Non-pigmented ciliary epithelial cell (primary cell): ENCODE data around the gene LCA5L.
A peak's percentile ranks its signal among the peaks of the same experiment; 100 is the strongest.
"Not testable (repeated sequence)": the region's sequence is repeated elsewhere in the genome, so short reads cannot be mapped to it uniquely, and the experiment has no call there.

Source experiments
- DNase-seq: peaks from one replicate; pipeline ENCODE4 v3.0.0-alpha.2; 2010; ENCODE audit warnings: low read depth

The LCA5L gene

DNA sequence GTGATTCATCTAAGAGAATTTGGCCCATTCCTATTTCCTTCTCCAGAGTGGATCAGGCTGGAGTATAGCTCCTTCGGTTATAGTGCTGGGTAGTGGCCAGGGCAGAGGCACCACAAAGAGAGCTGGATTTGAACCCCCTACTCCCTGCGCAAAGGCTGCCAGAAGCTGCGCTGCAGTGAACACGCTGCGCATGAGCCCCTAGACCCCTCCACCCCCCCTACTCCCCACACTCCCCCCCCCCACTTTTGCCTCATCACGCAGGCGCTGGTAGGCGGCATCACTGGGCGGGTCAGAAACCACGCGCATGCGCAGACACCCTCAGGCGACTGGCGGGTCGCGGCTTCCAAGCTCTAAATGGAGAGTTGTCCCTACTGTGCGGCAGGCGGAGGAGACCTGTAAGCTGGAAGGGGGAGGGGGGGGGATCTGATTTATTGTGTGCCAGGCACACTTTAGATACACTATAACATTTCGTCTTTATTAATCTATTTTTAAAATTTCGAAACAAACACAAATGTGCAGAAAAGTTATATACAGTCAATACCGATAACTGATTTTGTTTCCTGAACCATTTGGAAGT is 58.0 kb downstream of the LCA5L start:
- DNase-seq = no peak

DNA sequence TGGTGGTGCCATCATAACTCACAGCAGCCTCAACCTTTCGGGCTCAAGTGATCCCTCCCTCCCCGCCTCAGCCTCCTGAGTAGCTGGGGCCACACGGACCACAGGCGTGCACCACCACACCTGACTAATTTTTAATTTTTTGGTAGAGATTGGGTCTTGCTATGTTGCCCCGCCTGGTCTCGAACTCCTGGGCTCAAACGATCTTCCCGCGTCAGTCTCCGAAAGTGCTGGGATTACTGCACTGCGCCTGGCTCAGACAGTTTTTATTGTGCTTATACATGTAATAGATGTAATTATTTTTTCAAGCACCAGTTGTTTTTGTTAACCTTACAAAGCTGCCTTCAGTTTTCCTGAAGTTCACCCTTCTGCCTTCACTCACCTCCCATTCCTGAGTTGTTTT is 58.7 kb downstream of the LCA5L start:
- DNase-seq = no peak

- no peak for DNase-seq
Measured at GRCh38 chr21:39386194-39386593, 59.4 kb downstream of the LCA5L start.

GRCh38 chr21:39385299-39386145 is 60.1 kb downstream of the LCA5L start:
- peak; percentile 35 for DNase-seq

- no peak for DNase-seq
Measured at GRCh38 chr21:39384674-39385298, 60.8 kb downstream of the LCA5L start.

DNA sequence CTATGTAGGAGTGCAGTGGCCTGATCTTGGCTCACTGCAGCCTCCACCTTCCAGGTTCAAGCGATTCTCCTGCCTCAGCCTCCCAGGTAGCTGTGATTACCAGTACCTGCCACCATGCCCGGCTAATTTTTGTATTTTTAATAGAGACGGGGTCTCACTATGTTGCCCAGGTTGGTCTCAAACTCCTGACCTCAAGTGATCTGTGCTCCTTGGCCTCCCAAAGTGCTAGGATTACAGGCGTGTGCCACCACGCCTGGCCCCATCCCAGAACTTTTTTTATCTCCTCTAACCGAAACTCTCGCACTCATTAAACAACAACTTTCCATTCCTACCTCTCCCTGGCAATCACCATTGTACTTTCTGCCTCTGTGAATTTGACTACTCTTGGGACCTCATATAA is 63.5 kb downstream of the LCA5L start:
- not testable (repeated sequence) for DNase-seq

DNA sequence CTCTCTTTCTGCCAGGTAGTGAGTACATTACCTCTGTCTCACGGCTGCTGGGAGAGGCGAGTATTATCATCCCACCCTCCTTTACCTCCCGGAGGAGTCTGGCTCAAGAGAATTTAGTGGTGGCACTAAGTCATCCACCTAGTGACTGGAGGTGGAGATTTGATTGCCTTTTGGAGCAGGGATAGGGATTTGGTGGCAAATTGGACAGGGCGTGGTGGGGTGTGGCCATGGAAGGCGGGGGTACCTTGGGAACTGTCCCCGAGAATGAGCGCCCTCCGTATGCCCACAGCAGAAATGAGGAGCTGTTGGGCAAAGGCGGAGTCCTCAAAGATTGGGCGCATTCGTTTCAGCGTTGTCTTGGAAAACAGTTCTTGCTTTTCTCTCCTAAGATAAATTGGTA is 64.6 kb downstream of the LCA5L start:
- no peak for DNase-seq

DNA sequence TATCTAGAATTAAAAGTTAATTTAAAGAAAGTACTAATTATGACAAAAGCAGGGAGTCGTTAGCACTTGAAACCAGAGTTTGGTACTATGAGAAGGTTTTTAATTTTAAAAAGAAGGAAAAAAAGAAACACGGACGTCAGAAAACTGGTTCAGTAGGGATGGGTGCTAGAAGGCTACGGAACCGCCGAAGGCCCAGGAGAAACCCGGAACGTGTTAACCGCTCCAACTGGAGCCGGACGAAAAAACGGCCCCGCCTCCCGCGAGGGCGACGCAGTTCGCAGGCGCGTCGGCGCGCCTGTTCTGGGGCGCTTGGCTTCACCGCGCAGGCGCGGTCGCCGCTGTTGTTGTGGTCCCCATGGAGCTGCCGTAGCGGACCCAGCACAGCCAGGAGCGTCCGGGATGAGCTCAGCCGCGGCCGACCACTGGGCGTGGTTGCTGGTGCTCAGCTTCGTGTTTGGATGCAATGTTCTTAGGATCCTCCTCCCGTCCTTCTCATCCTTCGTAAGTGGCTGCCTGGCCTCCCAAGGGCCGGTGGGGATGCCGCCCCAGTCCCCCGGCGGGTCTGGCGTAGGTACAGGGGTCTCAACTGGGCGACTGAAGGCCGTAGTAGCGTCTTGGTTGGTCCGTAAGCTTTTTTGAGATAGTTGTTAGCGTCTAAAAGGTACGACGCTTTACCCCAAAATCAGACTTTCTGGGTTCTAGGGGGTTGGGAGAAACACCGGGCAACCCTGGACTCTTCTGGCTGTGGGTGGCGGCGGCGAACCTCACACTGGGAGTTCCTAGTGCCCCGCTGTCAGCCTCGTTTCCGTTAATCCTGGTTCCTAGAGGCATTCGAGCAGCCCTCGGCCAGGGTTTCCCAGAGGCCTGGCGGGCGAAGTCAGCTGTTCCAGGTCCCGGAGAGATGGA is 65.3 kb downstream of the LCA5L start:
- DNase-seq = peak; percentile 83

DNA sequence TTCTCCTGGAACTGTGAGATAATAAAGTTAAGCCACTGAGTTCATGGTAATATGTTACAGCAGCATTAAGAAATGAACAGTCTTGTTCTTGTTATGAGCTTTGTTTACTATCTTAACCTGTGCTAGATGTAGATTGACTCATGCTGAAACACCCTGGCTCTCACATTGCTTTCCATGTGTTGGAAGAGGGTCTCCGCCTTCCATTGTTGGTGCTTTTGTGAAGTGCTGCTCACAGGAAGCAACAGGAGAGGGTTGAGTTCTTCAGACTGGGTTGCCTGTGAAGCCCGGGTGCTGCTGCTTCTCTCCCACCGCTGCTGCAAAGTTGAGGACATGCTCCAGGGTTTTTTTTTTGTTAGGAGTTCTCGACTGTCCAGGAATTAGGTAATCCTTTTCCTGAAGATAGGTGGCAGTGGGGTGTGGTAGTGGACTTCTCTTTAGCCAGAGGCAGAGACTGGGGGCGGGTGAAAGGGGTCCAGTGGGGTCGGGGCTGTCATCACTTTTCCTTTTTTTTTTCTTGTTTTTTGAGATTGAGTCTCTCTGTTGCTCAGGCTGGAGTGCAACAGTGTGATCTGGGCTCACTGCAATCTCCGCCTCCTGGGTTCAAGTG is 68.0 kb downstream of the LCA5L start:
- DNase-seq = no peak

- DNase-seq = no peak
Measured at GRCh38 chr21:39375446-39375845, 70.1 kb downstream of the LCA5L start.

DNA sequence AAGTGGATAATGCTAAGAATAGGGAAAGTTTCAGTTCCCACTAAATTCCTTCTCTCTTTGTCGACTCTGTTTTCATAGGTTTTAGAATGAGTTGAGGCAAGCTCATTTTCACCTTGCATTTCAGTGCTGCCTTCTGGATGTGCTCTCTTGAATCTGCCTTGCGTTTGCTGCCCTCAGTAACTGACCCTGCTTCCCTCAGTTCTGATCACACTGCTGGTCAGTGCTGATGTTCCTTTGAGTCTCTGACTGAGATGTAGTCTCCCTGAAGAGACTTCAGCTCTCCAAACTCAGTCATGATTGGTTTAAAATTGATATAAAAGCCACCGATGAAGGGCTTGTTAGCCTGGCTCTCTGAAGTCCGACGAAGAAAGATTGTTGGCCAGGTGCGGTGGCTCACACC is 71.5 kb downstream of the LCA5L start:
- no peak for DNase-seq

GRCh38 chr21:39373634-39374033 is 71.9 kb downstream of the LCA5L start:
- DNase-seq = no peak

DNA sequence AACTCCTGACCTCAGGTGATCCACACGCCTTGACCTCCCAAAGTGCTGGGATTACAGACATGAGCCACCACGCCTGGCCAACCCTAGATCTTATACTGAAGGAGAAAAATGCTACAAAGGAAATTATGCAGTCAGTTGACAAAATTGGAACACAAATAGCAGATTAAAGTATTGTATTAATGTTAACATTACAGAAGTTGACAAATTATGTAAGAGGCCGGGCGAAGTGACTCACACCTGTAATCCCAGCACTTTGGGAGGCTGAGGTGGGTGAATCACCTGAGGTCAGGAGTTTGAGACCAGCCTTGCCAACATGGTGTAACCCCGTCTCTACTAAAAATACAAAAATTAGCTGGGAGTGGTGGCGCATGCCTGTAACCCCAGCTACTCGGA is 75.7 kb downstream of the LCA5L start:
- DNase-seq = not testable (repeated sequence)

- DNase-seq = no peak
Measured at GRCh38 chr21:39367783-39368182, 77.8 kb downstream of the LCA5L start.

GRCh38 chr21:39366563-39366962 is 79.0 kb downstream of the LCA5L start:
- DNase-seq = no peak

DNA sequence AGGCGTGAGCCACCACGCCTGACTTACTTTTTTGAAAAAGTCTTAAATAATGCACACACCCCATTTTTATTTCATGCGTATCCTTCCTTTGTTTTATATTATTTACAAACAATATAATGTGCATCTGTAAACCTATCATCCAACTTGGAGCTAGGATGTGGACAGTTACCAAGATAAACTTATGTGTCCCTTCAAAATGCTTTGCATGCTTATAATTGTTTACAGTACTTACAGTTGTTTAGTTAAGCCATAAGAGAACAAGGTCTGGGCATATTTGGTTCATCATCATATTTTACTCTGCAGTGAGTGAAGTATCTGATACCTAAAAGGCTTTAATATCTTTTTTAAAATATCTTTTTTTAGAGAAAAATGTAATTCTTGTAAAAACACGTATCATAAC is 80.6 kb downstream of the LCA5L start:
- DNase-seq = no peak

DNA sequence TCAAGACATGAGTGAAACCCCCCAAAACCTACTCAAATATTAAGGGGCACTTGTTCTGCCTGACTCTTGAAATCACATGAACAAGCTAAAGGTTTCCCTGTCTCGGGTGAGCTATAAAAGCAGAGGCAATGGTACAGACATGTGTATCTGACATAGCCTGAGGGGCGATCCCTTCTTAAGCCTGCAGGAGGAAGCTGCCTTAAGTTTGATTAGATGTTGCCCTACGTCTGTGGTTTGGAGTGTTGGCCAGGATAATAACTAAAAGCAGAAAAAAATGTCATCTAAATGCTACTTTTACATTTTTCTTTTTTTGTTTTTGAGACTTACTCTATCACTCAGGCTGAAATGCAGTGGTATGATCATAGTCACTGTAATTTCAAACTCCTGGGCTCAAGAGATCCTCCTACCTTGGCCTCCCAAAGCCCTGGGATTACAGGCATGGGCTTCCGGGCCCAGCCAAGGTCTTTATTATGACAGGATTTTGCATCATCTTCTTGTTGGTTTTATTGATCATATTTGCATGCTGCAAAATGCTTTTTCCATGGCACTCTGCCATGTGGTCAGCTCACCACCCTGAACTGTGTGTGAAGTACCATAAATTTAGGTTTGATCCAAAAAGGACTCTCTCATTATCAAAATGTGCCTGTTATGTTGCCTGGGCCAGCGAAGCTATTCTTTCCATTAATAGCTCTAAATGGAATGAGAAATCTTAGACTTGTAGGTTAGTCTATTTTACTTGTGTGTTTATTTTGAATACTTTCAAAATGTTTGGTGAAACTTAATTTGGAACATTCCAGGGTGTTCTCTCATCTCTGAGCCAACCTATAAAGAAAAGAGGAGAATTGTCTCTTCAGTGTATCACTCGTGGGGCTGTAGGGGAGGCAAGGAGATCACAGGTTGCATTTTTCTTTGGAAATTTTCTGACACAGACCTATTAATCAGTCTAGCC is 81.7 kb downstream of the LCA5L start:
- no peak for DNase-seq

GRCh38 chr21:39362733-39363132 is 82.8 kb downstream of the LCA5L start:
- no peak for DNase-seq

- DNase-seq = no peak
Measured at GRCh38 chr21:39359382-39359781, 86.2 kb downstream of the LCA5L start.
